Vagina (tissue), 2 donors: ENCODE data around the gene ABCC1. TPM values are rescaled to one million over a fixed set of nuclear protein-coding genes. Genes with fewer than 3 reads are reported as not detected.
"Not testable (repeated sequence)": the region's sequence is repeated elsewhere in the genome, so short reads cannot be mapped to it uniquely, and the experiment has no call there.

Experiments used
- DNase-seq, 2 donors: peaks; one replicate each; pipeline ENCODE4 v3.0.0-alpha.2; 2017; ENCODE audit errors: extremely low spot score in 2 of 2
- H3K27ac ChIP-seq: fragments of 200-600 bp; sonication (generic); one replicate; pipeline ENCODE4 v1.5.1; 2019
- H3K27me3 ChIP-seq: fragments of 200-600 bp; sonication (generic); one replicate; pipeline ENCODE4 v1.5.1; 2019
- H3K36me3 ChIP-seq, 2 donors: fragments of 200-600 bp; sonication (generic); one replicate each; pipeline ENCODE4 v1.5.1; 2017 to 2019
- H3K4me1 ChIP-seq: fragments of 200-600 bp; sonication (generic); one replicate; pipeline ENCODE4 v1.5.1; 2019
- H3K4me3 ChIP-seq, 2 donors: fragments of 200-600 bp; sonication (generic); 1 replicate in 1 of 2; 2 replicates in 1 of 2; pipeline ENCODE4 v1.5.1; 2016 to 2019
- H3K9me3 ChIP-seq: fragments of 200-600 bp; sonication (generic); one replicate; pipeline ENCODE4 v1.5.1; 2019
- CTCF ChIP-seq, 3 experiments: fragments of 450-650 bp in 2 of 3; fragments of 200-600 bp in 1 of 3; sonication (generic) in 1 of 3; IDR thresholded peaks; one replicate each; pipeline ENCODE4 v1.5.1; 2017 to 2019; ENCODE audit warnings: antibody characterized with exemption in 3 of 3, mild to moderate bottlenecking in 2 of 3, moderate library complexity in 2 of 3
- POLR2A ChIP-seq, 2 donors: fragments of 450-650 bp; IDR thresholded peaks; one replicate each; pipeline ENCODE4 v1.6.1; 2017; ENCODE audit warnings: antibody characterized with exemption in 2 of 2, mild to moderate bottlenecking in 2 of 2, moderate library complexity in 2 of 2
- POLR2AphosphoS5 ChIP-seq, 2 donors: sonication (generic); formaldehyde crosslinking; IDR thresholded peaks; one replicate each; pipeline ENCODE4 v1.9.0; 2017; ENCODE audit warnings: antibody characterized with exemption in 2 of 2, mild to moderate bottlenecking in 2 of 2, low read depth in 1 of 2; ENCODE audit not compliant: insufficient read depth in 1 of 2
- intact Hi-C: fragments of 100-400 bp; cut with DNase I; formaldehyde crosslinking; loops from one replicate; pipeline ENCODE4 v1.15.1; 2023
- total RNA-seq: library from RNA; depleted of rRNA; stranded (reverse); fragments of >200 nt; gene quantifications from one replicate; pipeline ENCODE4 v1.2.3, GENCODE V29; 2016

Gene ABCC1
- total RNA-seq, 1 donor from 2014 or later: 47.9 TPM

GRCh38 chr16:15953929-15954813 is 4.8 kb downstream of the ABCC1 start:
- intact Hi-C loops: loop anchor here (5.0 kb wide), 1 partner anchor 68 kb away; no protein-coding TSS in a partner anchor
- Histone ChIP-seq H3K36me3 (no peaks in the 10 kb centered on the region), H3K27me3 (no peaks in the 10 kb centered on the region), H3K4me3 (no peak overlapping the region), H3K27ac (no peak overlapping the region), H3K9me3 (no peaks in the 10 kb centered on the region), H3K4me1 (peaks cover 40% of the 10 kb centered on the region)
- TF ChIP-seq POLR2A (IDR thresholded peaks at IDR 0.05) (no peak), POLR2AphosphoS5 (IDR thresholded peaks at IDR 0.05; ENCODE audit: insufficient read depth in 1 of 2, low read depth in 1 of 2) (no peak), CTCF (IDR thresholded peaks at IDR 0.05) (no peak)
- DNase-seq: no peak

DNA sequence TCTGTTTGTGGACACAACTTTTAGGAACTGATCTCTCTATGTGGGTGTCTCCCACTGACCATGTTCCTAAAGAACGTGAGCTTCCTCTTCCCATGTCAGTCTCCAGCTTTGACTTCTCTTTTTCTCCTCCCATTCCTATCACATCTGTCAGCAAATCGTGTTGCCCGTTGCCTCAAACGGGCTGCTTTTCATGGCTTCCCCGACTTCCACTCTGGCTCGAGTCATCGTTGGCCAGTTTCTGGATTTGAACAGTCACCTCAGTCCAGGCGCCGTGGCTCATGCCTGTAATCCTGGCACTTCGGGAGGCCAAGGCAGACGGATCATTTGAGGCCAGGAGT is 5.4 kb downstream of the ABCC1 start:
- intact Hi-C loops: loop anchor here (5.0 kb wide), 1 partner anchor 68 kb away; no protein-coding TSS in a partner anchor
- DNase-seq: no peak
- Histone ChIP-seq H3K27ac (no peak overlapping the region), H3K4me1 (peaks cover 45% of the 10 kb centered on the region), H3K4me3 (no peak overlapping the region), H3K36me3 (no peaks in the 10 kb centered on the region), H3K27me3 (no peaks in the 10 kb centered on the region), H3K9me3 (no peaks in the 10 kb centered on the region)
- no peak for TF ChIP-seq POLR2AphosphoS5 (IDR thresholded peaks at IDR 0.05; ENCODE audit: insufficient read depth in 1 of 2, low read depth in 1 of 2)
- TF ChIP-seq POLR2A (IDR thresholded peaks at IDR 0.05): no peak
- TF ChIP-seq CTCF (IDR thresholded peaks at IDR 0.05): no peak

GRCh38 chr16:15955425-15955824 is 6.0 kb downstream of the ABCC1 start:
- H3K4me3 ChIP-seq: no peak overlapping the region
- no peak for DNase-seq
- no peaks in the 10 kb centered on the region for H3K27me3 ChIP-seq
- H3K9me3 ChIP-seq: no peaks in the 10 kb centered on the region
- TF ChIP-seq POLR2A (IDR thresholded peaks at IDR 0.05): no peak
- no peak for TF ChIP-seq POLR2AphosphoS5 (IDR thresholded peaks at IDR 0.05; ENCODE audit: insufficient read depth in 1 of 2, low read depth in 1 of 2)
- no peak for TF ChIP-seq CTCF (IDR thresholded peaks at IDR 0.05)
- intact Hi-C loops: no loop called here
- H3K4me1 ChIP-seq: peaks cover 51% of the 10 kb centered on the region
- no peaks in the 10 kb centered on the region for H3K36me3 ChIP-seq
- no peak overlapping the region for H3K27ac ChIP-seq

DNA sequence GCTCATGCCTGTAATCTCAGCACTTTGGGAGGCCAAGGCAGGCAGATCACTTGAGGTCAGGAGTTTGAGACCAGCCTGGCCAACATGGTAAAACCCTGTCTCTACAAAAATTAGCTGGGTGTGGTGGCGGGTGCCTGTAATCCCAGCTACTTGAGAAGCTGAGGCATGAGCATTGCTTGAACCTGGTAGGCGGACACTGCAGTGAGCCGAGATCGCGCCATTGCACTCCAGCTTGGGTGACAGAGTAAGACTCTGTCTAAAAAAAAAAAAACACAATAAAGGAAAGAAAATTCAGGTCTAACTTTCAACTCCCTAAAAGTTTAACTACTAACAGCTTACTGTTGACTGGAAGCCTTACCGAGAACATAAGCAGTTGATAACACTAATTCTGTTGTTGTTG is 6.7 kb downstream of the ABCC1 start:
- H3K27me3 ChIP-seq, H3K4me3 ChIP-seq, H3K9me3 ChIP-seq, intact Hi-C loops, DNase-seq, H3K36me3 ChIP-seq, H3K27ac ChIP-seq: not testable (repeated sequence)
- H3K4me1 ChIP-seq: peaks cover 53% of the 10 kb centered on the region

GRCh38 chr16:15958703-15959348 is 9.4 kb downstream of the ABCC1 start:
- Histone ChIP-seq H3K36me3 (no peaks in the 10 kb centered on the region), H3K4me3 (no peak overlapping the region), H3K27me3 (no peaks in the 10 kb centered on the region), H3K27ac (no peak overlapping the region), H3K9me3 (no peaks in the 10 kb centered on the region), H3K4me1 (peaks cover 49% of the 10 kb centered on the region)
- TF ChIP-seq CTCF (IDR thresholded peaks at IDR 0.05) (no peak), POLR2AphosphoS5 (IDR thresholded peaks at IDR 0.05; ENCODE audit: insufficient read depth in 1 of 2, low read depth in 1 of 2) (no peak), POLR2A (IDR thresholded peaks at IDR 0.05) (no peak)
- no peak for DNase-seq
- intact Hi-C loops: no loop called here
